Sigmoid colon (tissue), 4 donors: Measurements from ENCODE around the gene ABLIM1.

Source experiments
- POLR2A ChIP-seq, 2 donors: fragments of 450-650 bp; IDR thresholded peaks; one replicate each; pipeline ENCODE4 v1.6.1; 2016; ENCODE audit warnings: antibody characterized with exemption in 2 of 2, mild to moderate bottlenecking in 2 of 2, moderate library complexity in 2 of 2
- POLR2AphosphoS5 ChIP-seq, 4 donors: sonication (generic); formaldehyde crosslinking; IDR thresholded peaks; one replicate each; pipeline ENCODE4 v1.6.1; 2017; ENCODE audit warnings: antibody characterized with exemption in 4 of 4
- TF ChIP-seq, protein P1 (sequence below), 4 experiments: fragments of 450-650 bp in 3 of 4; fragments of 200-600 bp in 1 of 4; IDR thresholded peaks; one replicate each; pipeline ENCODE4 v1.5.1; 2016 to 2019; ENCODE audit warnings: antibody characterized with exemption in 4 of 4, mild to moderate bottlenecking in 3 of 4, moderate library complexity in 2 of 4

DNA sequence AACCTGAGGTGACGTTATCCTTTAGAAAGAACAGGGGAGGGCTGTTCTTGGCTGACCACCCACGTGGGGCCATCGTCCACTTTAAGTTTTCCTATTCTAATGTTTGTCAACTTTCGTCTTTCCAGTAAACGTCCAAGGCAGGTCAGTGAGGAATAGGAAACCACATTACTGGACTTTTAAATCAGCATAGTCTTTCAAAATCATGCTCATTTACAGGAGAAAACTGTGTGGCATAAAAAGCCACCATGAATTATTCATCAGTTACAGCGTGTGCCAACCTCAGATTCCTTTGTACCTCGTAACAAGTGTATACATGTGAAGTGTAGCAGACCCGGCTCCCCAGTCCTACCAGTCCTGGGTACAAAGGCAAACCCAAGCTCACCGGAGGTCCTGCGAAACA, 25.1 kb upstream of the ABLIM1 start:
- no peak for TF ChIP-seq POLR2A (IDR thresholded peaks at IDR 0.05)
- TF ChIP-seq POLR2AphosphoS5 (IDR thresholded peaks at IDR 0.05) = no peak
- TF ChIP-seq, protein P1, sequence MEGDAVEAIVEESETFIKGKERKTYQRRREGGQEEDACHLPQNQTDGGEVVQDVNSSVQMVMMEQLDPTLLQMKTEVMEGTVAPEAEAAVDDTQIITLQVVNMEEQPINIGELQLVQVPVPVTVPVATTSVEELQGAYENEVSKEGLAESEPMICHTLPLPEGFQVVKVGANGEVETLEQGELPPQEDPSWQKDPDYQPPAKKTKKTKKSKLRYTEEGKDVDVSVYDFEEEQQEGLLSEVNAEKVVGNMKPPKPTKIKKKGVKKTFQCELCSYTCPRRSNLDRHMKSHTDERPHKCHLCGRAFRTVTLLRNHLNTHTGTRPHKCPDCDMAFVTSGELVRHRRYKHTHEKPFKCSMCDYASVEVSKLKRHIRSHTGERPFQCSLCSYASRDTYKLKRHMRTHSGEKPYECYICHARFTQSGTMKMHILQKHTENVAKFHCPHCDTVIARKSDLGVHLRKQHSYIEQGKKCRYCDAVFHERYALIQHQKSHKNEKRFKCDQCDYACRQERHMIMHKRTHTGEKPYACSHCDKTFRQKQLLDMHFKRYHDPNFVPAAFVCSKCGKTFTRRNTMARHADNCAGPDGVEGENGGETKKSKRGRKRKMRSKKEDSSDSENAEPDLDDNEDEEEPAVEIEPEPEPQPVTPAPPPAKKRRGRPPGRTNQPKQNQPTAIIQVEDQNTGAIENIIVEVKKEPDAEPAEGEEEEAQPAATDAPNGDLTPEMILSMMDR (IDR thresholded peaks at IDR 0.05) = no peak
